ENCODE measurements around the gene PP2D1.

- TF ChIP-seq POLR2A (IDR thresholded peaks at IDR 0.05) (no peak), CTCF (IDR thresholded peaks at IDR 0.05) (no peak)
Measured at GRCh38 chr3:20057612-20058180, 45.6 kb upstream of the PP2D1 start.

Measured in vagina (tissue), 2 donors.